ENCODE measurements around the gene DAPP1.
"Not testable (repeated sequence)": the region's sequence is repeated elsewhere in the genome, so short reads cannot be mapped to it uniquely, and the experiment has no call there.

DAPP1 gene

DNA sequence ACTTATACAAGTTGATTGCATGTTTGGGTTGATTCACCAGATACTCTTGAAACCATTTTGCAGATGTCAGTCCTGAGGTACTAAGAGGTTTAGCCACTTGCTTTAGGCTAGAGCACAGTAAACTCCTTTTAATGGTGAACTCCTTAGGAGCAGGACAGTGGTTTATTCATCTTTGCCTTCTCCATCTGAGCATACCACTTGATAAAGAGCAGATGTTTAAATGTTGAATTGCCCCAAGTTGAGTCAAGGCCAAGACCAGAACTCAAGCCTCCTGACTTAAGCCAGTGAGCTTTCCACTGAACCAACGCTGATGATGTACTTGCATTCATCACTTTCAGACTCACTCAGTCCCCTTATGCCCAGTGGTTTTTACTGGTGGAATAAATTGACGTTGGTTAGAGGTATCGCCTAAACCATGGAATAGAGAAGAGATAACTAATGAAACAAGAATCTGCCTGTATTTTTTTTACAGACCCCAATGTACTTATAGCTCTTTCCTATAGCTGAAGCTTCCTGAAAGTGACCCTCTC, 7.5 kb downstream of the DAPP1 start:
- no peak for DNase-seq (ENCODE audit: low read depth in 2 of 2)

DNA sequence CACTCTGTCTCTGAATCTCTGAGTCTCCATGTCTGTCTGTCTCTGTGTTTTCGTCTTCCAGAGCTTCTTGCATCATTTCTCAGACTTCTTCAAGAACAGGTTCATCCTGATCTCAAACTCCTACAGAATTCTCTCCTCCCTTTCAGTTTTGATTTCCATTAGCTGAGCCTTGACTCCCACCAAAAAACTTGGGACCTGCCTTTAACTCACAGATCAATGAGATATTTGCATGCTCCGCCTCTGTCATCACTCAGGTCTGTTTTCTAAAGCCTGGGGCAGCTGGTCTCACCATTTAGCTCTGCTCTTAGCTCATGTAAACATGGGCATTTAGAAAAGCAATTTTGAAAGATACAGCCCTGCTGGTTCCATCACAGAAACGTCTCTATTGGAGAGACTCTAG, 8.6 kb downstream of the DAPP1 start:
- DNase-seq (ENCODE audit: low read depth in 2 of 2): no peak

DNA sequence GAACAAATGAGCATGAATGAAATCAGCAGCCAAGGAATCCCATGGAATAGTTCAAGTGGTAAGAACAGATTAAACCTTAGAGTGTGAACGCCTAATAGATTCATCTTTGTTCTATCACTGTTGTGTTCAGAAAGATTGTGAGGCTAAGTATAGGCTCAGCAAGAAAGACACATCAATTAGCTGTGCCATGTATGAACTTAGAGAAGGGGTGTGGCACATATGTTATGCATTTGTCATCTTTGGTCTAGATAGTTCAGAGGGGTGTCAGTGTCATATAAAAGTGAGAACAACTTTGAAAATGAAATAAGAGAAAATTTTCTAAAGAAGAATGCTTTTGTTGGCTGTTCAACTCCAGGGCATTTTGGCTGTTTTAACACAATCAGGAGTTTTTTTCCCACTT, 9.4 kb downstream of the DAPP1 start:
- no peak for DNase-seq (ENCODE audit: low read depth in 2 of 2)

DNA sequence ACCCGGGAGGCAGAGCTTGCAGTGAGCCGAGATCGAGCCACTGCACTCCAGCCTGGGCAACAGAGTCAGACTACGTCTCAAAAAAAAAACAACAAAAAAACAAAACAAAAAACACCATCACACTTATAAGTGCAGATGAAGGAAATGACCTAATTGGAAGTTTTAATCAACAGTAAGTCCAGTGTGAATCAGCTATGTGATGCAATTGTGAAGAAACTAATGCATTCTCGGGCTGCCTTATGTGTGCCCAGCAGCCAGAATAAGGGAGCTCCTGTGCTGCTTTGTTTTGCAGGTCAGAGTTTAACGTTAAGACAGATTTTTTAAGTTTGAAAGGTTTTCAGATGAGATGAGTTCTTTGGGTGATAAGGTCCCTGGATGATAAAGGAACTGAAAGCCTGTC, 10.8 kb downstream of the DAPP1 start:
- DNase-seq (ENCODE audit: low read depth in 2 of 2): no peak

DNA sequence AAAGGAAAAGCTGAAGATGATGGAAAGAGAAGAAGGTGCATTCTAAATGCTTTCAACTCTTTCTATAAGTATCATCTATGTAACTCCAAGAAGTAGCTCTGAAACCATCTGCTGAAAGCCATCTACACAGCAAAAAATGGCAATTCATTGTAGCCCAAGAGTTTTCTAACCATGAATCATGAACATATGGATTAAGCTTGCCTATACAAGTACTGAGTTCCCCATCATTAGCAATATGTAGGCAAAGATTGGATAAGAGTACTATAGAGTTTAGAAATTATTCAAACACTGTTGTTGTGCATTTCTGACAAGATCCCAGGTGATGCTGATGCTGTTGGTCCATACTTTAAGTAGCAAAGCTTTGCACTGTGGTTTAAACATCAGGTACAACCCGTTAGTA, 11.2 kb downstream of the DAPP1 start:
- no peak for DNase-seq (ENCODE audit: low read depth in 2 of 2)

DNA sequence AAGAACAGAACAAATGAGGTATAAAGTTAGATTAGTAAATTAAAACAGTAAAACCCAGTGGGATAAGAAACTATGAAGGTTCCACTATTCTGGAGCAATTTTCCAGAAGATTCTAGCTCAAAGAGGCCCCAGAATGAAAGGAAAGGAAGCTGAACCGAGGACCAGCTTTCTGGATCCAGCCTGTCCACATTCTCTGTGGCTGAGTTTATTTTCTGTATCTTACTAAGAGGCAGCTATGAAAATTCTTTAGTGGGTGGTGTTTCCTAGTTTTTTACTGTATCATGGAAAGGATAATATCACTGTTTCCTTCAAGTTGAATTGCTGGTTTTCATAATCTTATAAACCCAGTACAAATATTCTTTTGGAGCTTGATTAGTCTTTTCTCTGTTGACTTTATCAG, 11.8 kb downstream of the DAPP1 start:
- no peak for DNase-seq (ENCODE audit: low read depth in 2 of 2)

DNA sequence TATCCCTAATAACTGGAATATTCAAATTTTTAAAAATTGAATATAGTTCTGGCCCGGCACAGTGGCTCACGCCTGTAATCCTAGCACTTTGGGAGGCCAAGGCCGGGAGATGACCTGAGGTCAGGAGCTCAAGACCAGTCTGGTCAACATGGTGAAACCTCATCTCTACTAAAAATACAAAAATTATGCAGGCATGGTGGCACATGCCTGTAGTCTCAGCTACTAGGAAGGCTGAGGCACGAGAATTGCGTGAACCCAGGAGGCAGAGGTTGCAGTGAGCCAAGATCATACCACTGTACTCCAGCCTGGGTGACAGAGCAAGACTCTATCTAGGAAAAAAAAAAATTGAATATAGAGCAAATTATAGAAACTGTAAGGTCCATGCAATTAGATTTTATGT, 13.4 kb downstream of the DAPP1 start:
- DNase-seq (ENCODE audit: low read depth in 2 of 2): not testable (repeated sequence)

DNA sequence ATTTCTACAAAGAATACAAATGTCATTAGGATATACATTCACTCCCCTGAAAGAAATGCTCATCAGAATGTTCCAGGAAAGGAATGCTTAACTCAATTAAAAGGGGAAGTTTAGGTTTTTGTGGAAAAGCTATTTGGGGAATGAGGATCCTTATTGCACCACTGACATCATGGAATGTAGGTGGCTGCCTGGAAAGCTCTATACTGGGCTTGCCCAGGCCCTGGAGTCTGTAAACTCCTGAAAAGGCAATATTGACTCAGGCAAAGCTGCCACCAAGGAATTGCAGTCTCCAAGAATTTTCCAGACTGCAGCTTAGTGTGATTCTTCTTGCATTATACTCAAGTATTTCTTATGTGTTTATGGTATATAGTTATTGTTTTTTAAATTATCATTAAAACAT, 15.7 kb downstream of the DAPP1 start:
- no peak for DNase-seq (ENCODE audit: low read depth in 2 of 2)

DNA sequence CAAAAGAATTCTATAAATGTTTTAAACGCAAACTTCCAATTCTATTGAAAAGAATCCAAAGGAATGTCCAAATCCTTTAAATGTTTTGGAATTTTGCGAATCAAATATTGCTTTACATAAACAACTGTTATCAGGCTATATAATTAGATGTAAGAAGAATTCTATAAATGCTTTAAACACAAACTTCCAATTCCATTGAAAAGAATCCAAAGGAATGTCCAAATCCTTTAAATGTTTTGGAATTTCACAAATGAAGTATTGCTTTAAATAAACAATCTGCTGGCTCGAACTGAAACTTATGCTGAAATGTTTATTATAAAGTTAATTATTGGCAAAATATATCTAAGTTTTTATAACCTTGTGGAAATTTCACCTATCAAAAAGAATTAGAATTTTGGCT, 16.1 kb downstream of the DAPP1 start:
- no peak for DNase-seq (ENCODE audit: low read depth in 2 of 2)

DNA sequence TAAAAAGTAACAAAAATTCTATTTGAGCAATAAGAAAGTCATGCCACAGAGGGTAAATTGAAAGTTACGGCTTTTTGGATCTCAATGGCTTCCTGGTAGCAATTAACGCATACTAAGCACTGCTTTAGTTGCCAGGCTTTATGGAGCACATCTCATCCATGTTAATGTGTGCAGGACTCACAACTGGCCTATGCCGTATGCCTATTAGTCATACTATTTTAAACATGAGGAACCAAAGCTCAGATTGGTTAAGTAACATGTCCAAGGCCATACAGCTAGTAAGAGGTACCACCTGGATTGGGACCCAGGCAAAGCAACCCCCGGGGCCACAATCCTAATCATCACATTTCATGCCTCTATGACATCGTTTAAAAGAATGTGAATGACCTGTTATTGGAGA, 17.1 kb downstream of the DAPP1 start:
- no peak for DNase-seq (ENCODE audit: low read depth in 2 of 2)

DNA sequence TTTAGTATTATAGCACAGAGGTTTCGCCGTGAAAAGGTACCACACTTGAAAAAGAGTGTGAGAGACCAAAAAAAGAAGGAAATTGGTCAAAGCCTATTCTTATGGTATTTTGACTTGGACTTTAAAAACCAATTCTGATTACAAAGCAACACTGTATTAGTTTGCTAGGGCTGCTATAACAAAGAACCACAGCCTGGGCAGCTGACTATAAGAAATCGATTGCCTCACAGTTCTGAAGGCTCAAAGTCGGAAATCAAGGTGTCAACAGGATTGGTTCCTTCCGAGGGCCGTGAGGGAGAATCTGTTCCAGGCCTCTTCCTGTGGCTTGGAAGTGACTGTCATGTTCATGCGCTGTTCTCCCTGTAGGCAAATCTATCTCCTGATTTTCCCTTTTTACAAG, 17.9 kb downstream of the DAPP1 start:
- DNase-seq (ENCODE audit: low read depth in 2 of 2): no peak

DNA sequence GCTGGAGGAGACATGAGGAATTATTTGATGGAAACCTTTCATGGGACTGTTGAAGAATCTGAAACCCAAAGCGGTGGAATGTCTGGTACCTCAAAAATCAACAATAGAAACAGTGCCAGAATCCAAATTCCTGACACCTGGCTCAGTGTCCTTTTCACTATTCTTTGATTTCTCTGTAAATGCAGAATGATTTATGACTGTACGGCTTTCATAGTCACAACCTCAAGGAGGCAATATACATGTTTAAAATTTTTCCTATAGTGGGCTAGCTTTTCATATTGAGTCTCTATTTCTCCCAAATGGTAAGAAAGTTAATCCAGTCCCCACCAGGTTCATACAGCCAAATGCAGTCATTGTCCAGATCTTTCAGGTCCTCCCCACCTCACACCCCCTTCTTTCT, 19.3 kb downstream of the DAPP1 start:
- DNase-seq (ENCODE audit: low read depth in 2 of 2): no peak

DNA sequence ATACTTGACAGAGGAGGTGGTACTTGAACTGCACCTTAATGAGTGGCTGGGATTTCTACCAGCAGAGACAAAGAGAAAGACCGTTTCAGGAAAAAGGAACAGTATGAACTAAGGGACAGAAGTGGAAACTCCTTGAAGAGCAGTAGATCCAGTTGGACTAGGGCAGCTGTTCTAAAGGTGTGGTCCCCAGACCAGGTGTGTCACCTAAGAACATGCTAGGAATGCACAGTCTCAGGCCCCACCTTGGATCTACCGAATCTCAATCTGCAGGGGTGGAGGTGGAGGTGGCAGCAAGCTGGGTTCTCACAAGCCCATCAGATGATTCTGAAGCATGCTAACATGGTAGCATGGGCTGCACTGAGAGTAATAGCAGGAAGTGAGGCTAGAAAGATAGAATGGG, 22.3 kb downstream of the DAPP1 start:
- DNase-seq (ENCODE audit: low read depth in 2 of 2): no peak

DNA sequence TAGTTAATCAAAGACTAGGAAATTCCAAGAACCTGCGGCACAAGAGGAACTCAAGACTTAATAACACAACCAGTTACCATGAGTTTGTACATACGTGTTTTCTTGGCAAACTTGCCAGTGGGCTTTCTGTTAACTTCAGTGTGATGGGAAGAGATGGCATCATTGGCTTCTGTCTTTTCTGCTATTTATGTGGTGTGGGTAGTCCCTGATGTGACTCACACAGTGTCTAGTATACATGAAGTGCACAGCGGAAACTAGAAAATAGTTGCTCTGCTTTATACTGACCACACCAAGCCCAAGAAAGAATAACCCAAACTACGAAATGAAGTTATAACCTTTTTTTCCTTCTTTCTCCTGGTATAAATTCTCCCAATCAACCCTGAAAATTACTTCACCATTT, 24.5 kb downstream of the DAPP1 start:
- DNase-seq (ENCODE audit: low read depth in 2 of 2): no peak

DNA sequence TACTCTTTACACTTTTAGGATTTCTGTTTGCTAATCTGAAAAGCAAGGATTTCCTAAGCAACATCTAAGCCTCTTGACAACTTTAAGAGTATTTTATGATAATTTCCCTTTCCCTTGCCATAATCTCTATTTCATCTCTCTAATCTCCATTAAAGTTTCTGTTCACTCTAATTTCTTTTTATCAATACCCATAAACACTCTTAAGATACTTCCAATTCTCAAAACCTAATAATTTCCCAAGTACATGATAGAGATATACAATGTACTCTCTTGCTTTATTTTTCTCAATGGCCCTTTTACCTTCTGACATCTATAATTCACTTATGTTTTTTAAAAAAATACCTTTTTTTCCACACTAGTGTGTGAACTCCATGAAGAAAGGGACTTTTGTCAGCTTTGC, 26.8 kb downstream of the DAPP1 start:
- no peak for DNase-seq (ENCODE audit: low read depth in 2 of 2)

DNA sequence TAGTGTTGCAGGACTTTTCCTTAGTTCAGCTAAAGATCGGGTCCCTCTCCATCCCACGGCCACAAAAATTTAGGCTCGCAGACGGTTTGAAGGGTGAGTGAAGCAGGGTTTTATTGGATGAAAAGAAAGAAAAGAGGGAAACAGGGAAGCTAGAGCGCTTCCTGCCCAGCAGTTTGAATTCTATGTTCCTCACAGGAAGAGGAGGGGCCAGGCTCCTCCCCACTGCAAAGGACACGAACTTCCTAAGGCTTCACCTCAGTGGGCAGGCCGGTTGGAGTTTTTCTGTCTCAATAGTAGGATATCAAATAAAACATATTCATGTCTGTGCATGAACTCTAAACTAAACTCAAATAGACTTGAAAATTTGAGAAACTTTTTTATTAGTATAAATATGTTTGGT, 27.4 kb downstream of the DAPP1 start:
- DNase-seq (ENCODE audit: low read depth in 2 of 2): no peak

DNA sequence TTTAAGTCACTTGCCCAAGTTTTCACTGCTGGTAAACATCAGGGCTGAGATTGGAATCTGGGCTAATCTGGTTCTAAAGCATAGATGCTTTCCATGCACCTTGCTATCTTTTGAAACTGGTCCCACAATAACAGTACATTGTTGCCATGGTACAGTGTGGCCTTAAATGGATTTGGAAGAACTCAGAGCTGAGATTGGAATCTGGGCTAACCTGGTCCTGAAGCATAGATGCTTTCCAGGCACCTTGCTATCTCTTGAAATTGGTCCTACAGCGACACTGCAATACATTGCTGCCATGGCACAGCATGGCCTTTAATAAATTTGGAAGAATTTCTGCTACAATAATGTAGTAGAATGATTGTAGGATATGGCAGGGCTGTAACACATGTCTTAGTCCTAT, 28.6 kb downstream of the DAPP1 start:
- DNase-seq (ENCODE audit: low read depth in 2 of 2): no peak

DNA sequence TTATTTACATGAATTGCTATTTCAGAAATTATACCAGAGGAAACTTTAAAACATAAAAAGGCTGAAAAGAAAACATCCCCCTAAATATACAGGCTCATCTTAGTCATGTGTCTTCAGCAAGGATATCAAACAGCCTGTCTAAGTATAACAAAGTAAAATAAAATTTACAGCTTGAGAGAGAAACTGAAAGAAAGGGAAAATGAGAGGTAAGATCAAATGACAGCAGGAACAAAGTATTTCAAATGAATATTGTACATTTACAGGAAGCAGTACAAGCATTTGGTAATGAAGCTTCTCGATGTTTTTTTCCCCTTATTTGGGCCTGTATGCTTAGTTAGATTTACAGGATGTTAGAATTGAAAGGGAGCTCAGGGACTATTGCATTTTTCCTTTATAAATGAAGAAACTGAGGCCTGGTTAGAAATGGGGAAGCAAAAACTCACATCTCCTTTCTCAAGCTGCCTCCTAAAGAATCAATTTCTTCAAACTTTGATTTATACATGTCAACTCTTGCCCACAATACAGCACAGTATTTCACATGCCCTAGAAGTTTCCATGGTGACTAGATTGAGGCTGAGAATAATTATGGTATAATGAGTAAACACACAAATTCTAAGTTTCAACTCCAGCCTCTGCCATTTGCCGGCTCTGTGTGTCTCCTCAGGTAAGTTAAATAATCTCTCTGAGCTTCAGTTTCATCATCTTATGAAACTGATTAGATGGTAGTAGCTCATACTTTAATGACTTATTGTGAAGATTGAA, 29.3 kb downstream of the DAPP1 start:
- no peak for DNase-seq (ENCODE audit: low read depth in 2 of 2)

DNA sequence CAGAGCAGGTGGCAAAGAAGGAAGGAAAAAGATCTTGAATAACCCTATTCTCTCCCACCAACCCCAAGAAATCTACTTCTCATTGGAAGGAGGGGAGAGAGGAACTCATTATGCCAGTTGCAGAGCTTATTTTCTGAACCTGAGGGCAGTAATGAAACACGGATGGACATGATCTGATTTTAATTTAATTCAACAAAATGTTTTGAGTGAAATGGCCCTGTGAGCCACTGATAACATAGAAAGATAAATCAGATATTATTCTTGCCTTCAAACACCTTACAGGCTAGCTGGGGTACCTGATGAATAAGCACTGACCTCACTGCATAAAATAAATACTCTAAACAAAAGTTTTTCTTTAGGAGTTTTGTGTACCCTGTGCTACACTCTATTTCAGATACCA, 30.3 kb downstream of the DAPP1 start:
- no peak for DNase-seq (ENCODE audit: low read depth in 2 of 2)

DNA sequence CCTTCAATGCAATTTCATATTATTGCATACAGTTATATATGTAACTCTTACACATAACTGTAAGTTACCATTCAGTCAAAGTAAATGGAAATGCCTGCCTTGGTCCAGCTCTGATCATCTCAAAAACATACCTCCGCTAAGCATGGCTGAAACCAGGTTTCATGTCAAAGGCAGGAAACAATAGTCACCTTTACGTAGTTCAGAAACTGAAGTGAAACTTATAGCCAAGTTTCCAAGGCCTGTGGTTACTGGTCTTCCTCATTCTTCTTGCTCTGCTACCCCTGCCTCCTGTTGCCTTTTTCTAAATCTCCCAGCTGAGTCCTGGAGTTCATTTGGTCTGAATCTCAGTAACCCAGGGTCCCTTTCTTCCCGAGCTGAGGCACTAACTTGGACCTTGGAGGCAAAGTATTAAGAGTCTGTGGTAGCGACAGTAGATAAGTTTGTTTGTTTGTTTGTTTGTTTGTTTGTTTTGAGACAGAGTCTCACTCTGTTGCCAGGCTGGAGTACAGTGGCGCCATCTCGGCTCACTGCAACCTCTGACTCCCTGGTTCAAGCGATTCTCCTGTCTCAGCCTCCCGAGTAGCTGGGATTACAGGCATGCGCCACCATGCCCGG, 30.8 kb downstream of the DAPP1 start:
- DNase-seq (ENCODE audit: low read depth in 2 of 2): no peak

DNA sequence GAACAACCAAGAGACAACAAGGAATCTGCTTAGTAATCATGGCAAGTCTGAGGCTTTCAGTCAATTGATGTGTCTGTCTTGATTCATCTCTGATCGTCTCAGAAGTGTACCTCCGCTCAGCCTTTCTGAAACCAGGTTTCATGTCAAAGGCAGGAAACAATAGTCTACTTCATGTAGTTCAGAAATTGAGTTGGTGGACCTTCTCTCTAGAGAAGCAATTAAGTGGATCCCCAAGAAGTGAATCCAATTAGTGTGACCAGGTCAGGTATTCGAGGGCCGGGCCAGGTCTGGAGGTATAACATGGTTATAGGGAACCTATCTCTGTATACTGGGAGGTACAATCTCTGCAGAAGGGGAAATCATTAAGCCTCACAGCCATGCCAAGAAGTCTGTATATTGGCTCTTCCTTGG, 32.0 kb downstream of the DAPP1 start:
- no peak for DNase-seq (ENCODE audit: low read depth in 2 of 2)

DNA sequence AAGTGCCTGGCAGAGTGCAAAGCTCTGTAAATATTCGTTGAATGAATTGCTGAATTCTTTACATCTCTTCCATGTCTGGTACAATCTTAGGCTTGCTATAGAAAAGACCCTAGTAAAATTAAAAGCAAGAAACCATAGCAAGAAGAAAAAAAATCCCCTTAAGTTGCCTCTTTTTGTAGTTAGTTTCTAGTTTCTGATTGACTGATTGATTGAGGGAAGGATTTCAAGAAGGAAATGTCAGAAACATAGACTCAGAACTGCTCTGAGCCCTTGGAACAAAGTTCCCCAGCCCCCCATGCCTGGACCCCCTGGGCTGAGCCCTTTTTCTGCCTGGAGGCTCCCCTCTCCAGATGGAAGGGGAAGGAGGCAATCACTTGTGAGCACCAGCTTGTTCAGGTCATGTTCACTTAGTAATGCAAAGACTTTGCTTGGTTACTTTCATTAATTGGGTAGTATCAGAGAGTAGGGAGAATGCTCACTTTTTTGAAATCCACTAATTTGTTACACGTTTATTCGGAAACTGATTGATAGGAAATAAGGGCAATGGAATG, 35.6 kb downstream of the DAPP1 start:
- no peak for DNase-seq (ENCODE audit: low read depth in 2 of 2)

DNA sequence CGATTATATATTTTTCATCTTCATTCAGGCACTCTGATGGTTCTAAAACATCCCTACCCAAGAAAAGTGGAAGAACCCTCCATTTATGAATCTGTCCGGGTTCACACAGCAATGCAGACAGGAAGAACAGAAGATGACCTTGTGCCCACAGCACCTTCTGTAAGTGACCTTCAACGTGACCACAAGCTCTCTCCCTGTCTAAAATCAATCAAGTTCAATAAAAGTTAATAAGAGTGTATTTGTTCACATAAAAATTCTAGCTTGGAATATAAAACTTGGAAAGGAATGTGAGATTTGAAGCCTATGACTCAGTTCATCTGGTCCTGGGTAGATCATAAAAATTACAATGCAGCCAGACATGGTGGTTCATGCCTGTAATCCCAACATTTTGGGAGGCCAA, 36.6 kb downstream of the DAPP1 start:
- no peak for DNase-seq (ENCODE audit: low read depth in 2 of 2)
